ENCODE data around the gene GLI3. TPM values are rescaled to one million over a fixed set of nuclear protein-coding genes. Genes with fewer than 3 reads are reported as not detected.

Gene GLI3
- total and polyA plus RNA-seq, 2 of the 4 experiments (the other 2 are of a cell fraction), result 1.3 to 3.9 TPM

DNA sequence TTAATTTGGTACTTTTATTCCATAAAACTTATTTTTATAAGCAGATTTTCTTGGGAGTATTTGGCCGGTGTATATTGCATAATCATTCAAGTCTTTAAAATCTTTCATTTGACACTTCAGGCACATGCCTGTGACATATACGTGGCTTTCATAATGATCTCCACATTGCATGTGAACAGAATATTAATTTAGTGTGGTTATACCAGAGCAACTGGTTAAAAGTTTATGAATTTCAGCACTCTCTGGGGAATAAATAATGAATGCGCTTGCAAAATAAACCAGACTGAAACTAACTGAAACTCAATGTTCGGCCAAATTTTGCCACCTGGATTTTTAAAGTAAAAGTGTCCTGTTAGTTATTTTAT, 242.3 kb downstream of the GLI3 start:
- H4K5ac ChIP-seq (ENCODE audit: low read depth, low read length), result no peak overlapping the region
- in situ Hi-C loops (cut with MboI; ENCODE audit: low sequenced_read_pairs) (loop anchor here (25.0 kb wide), 1 partner anchor 243 kb away; the partner anchor contains the start of gene GLI3), intact Hi-C loops (cut with micrococcal nuclease) (no loop called here), dilution Hi-C loops (cut with HindIII; ENCODE audit: low sequenced_read_pairs, unreplicated experiment) (no loop called here)
- H2BK120ac ChIP-seq (ENCODE audit: low read depth, low read length), result no peak overlapping the region
- no peaks in the 10 kb centered on the region for H3K27me3 ChIP-seq (ENCODE audit: control insufficient read depth, insufficient read depth, low read length)
- H3K14ac ChIP-seq (replicated peaks; ENCODE audit: low read depth, low read length), result no peak overlapping the region
- H3K4me2 ChIP-seq (ENCODE audit: low read depth, low read length), result no peak overlapping the region
- no TSS peak for BruUV-seq (replicated peaks)
- POLR2A ChIA-PET (ENCODE audit: unreplicated experiment), result no interaction called here
- no peak overlapping the region for H2AFZ ChIP-seq (replicated peaks; ENCODE audit: low read length, poor library complexity)
- H2BK5ac ChIP-seq (ENCODE audit: low read depth, low read length, poor library complexity, severe bottlenecking), result no peak overlapping the region
- no peak overlapping the region for H2BK20ac ChIP-seq (ENCODE audit: low read depth, low read length)
- no peak overlapping the region for H3K56ac ChIP-seq (ENCODE audit: extremely low read depth, insufficient read depth, low read length)
- H4K91ac ChIP-seq (ENCODE audit: insufficient read depth, low read depth, low read length), result no peak overlapping the region
- H3K36me3 ChIP-seq (ENCODE audit: control insufficient read depth, insufficient read depth, low read length), result peaks cover 7% of the 10 kb centered on the region; the same call in 1 of the 2 replicates
- no peak overlapping the region for H2AK5ac ChIP-seq (ENCODE audit: low read depth, low read length)
- no peak overlapping the region for H2AK9ac ChIP-seq (replicated peaks; ENCODE audit: low read depth, low read length, poor library complexity)
- H3K4ac ChIP-seq (ENCODE audit: low read depth, low read length), result no peak overlapping the region
- H3K9me3 ChIP-seq (ENCODE audit: control insufficient read depth, insufficient read depth, low read length), result no peaks in the 10 kb centered on the region
- H3K4me1 ChIP-seq (ENCODE audit: control insufficient read depth, insufficient read depth, low read length), result peaks cover 22% of the 10 kb centered on the region
- ATAC-seq (ENCODE audit: low read depth) (no peak), DNase-seq (no peak)
- TF ChIP-seq CHD1 (IDR thresholded peaks at IDR 0.05; ENCODE audit: low read depth, low read length) (no peak), CEBPB (IDR thresholded peaks at IDR 0.05; ENCODE audit: low read depth, low read length) (peak; percentile 48), MAZ (IDR thresholded peaks at IDR 0.05; ENCODE audit: borderline replicate concordance, low read depth, low read length) (no peak)
- peaks cover 8% of the 10 kb centered on the region for H4K20me1 ChIP-seq (ENCODE audit: insufficient read depth, low read length)
- H3K18ac ChIP-seq (ENCODE audit: low read depth, low read length), result no peak overlapping the region
- peaks cover 0 to 3% of the 10 kb centered on the region in 2 experiments; a peak in 1 of 4 replicates for H3K79me1 ChIP-seq (ENCODE audit: low read depth in 1 of 2, low read length in 2 of 2)
- H3K23ac ChIP-seq (ENCODE audit: low read depth, low read length), result no peak overlapping the region
- peaks cover 18% of the 10 kb centered on the region; the same call in 1 of the 2 replicates for H3K9me1 ChIP-seq (ENCODE audit: insufficient read depth, low read length)
- WGBS, 2 experiments (ENCODE audit: extremely low coverage in 2 of 2, insufficient read length in 1 of 2), result no CpG with 5 or more reads among the region's 4 CpGs
- CTCF ChIA-PET, result no interaction called here
- no peak overlapping the region for H3K9ac ChIP-seq (ENCODE audit: low read depth, low read length)
- H3K4me3 ChIP-seq (ENCODE audit: insufficient read depth, low read depth, low read length), result no peak overlapping the region
- H2BK15ac ChIP-seq (ENCODE audit: low read depth, low read length), result no peak overlapping the region
- no peak overlapping the region for H3K27ac ChIP-seq (ENCODE audit: insufficient read depth, low read length)
- no peak overlapping the region for H4K8ac ChIP-seq (ENCODE audit: low read depth in 2 of 2, low read length in 2 of 2)

Measured in IMR-90 (cell line).